Sigmoid colon (tissue), 7 donors: ENCODE data around the gene WNT7A. TPM values are rescaled to one million over a fixed set of nuclear protein-coding genes. Genes with fewer than 3 reads are reported as not detected.

Experiments
- DNase-seq: peaks from one replicate; pipeline ENCODE4 v3.0.0-alpha.2; 2019
- H3K27ac ChIP-seq, 4 donors: fragments of 200-600 bp; sonication (generic); one replicate each; pipeline ENCODE4 v1.5.1; 2016 to 2019; ENCODE audit warnings: mild to moderate bottlenecking in 1 of 4
- H3K27me3 ChIP-seq, 3 donors: fragments of 200-600 bp; sonication (generic); one replicate each; pipeline ENCODE4 v1.5.1; 2019; ENCODE audit warnings: mild to moderate bottlenecking in 1 of 3
- H3K36me3 ChIP-seq, 4 donors: fragments of 200-600 bp; sonication (generic); one replicate each; pipeline ENCODE4 v1.5.1; 2016 to 2019
- H3K4me1 ChIP-seq, 4 donors: fragments of 200-600 bp; sonication (generic); one replicate each; pipeline ENCODE4 v1.5.1; 2017 to 2019
- H3K4me3 ChIP-seq, 4 donors: fragments of 200-600 bp; sonication (generic); one replicate each; pipeline ENCODE4 v1.5.1; 2017 to 2019; ENCODE audit warnings: mild to moderate bottlenecking in 2 of 4, moderate library complexity in 1 of 4
- H3K9me3 ChIP-seq, 4 donors: fragments of 200-600 bp in 3 of 4; sonication (generic) in 3 of 4; one replicate each; pipeline versions ENCODE4 v1.5.1 to v1.6.1; 2013 to 2019
- CTCF ChIP-seq, 4 experiments: fragments of 450-650 bp in 3 of 4; fragments of 200-600 bp in 1 of 4; IDR thresholded peaks; one replicate each; pipeline ENCODE4 v1.5.1; 2016 to 2019; ENCODE audit warnings: antibody characterized with exemption in 4 of 4, mild to moderate bottlenecking in 3 of 4, moderate library complexity in 2 of 4
- EP300 ChIP-seq, 4 donors: sonication (generic); formaldehyde crosslinking; IDR thresholded peaks; one replicate each; pipeline ENCODE4 v1.6.1; 2017; ENCODE audit warnings: antibody characterized with exemption in 4 of 4
- POLR2A ChIP-seq, 2 donors: fragments of 450-650 bp; IDR thresholded peaks; one replicate each; pipeline ENCODE4 v1.6.1; 2016; ENCODE audit warnings: antibody characterized with exemption in 2 of 2, mild to moderate bottlenecking in 2 of 2, moderate library complexity in 2 of 2
- POLR2AphosphoS5 ChIP-seq, 4 donors: sonication (generic); formaldehyde crosslinking; IDR thresholded peaks; one replicate each; pipeline ENCODE4 v1.6.1; 2017; ENCODE audit warnings: antibody characterized with exemption in 4 of 4
- WGBS, 2 donors: extraction: QIAGEN DNeasy Blood & Tissue Kit; methylation state at CpG; one replicate each; pipeline ENCODE4 v1.1.7; 2013; 5-methylcytosine and 5-hydroxymethylcytosine counted together
- intact Hi-C: fragments of 100-400 bp; cut with DNase I; formaldehyde crosslinking; loops from one replicate; pipeline ENCODE4 v1.15.1; 2023
- polyA plus RNA-seq, 3 donors: library from polyadenylated mRNA; stranded (reverse); fragments of 200-250 nt; gene quantifications; one replicate each; pipeline ENCODE4 v1.2.3, GENCODE V29; 2013
- total RNA-seq, 4 donors: library from RNA; depleted of rRNA; stranded (reverse); fragments of >200 nt; gene quantifications; one replicate each; pipeline ENCODE4 v1.1.0, GENCODE V29; 2016
- donor health status: healthy with polysubstance abuse.
- donor health status: Bipolar disorder and iron deficiency.
- donor health status: healthy.

WNT7A gene
- total and polyA plus RNA-seq, 7 donors, result 0.03 TPM; not detected in 6

- intact Hi-C loops, result no loop called here
- H3K27me3 ChIP-seq, result peaks cover 0 to 28% (median 5%) of the 10 kb centered on the region in 3 donors
- no peak overlapping the region for H3K27ac ChIP-seq
- H3K4me1 ChIP-seq, result no peaks in the 10 kb centered on the region
- no peak for DNase-seq
- H3K36me3 ChIP-seq, result no peaks in the 10 kb centered on the region
- no peaks in the 10 kb centered on the region for H3K9me3 ChIP-seq
- WGBS, 2 donors, result 79 to 87% methylated on average over 10 of the region's 10 CpGs
- no peak overlapping the region for H3K4me3 ChIP-seq
- no peak for TF ChIP-seq EP300 (IDR thresholded peaks at IDR 0.05)
- TF ChIP-seq POLR2A (IDR thresholded peaks at IDR 0.05), result no peak
- no peak for TF ChIP-seq POLR2AphosphoS5 (IDR thresholded peaks at IDR 0.05)
Measured at GRCh38 chr3:13786811-13787210, 93.1 kb downstream of the WNT7A start.

GRCh38 chr3:13785853-13786436 is 93.9 kb downstream of the WNT7A start:
- Histone ChIP-seq H3K27ac (no peak overlapping the region), H3K9me3 (no peaks in the 10 kb centered on the region), H3K4me3 (no peak overlapping the region), H3K27me3 (peaks cover 0 to 36% (median 6%) of the 10 kb centered on the region in 3 donors), H3K36me3 (no peaks in the 10 kb centered on the region), H3K4me1 (no peaks in the 10 kb centered on the region)
- intact Hi-C loops, result no loop called here
- WGBS, 2 donors, result 79 to 86% methylated on average over 13 of the region's 13 CpGs
- DNase-seq, result no peak
- no peak for TF ChIP-seq POLR2AphosphoS5 (IDR thresholded peaks at IDR 0.05)
- no peak for TF ChIP-seq CTCF (IDR thresholded peaks at IDR 0.05)
- TF ChIP-seq EP300 (IDR thresholded peaks at IDR 0.05), result no peak
- no peak for TF ChIP-seq POLR2A (IDR thresholded peaks at IDR 0.05)

DNA sequence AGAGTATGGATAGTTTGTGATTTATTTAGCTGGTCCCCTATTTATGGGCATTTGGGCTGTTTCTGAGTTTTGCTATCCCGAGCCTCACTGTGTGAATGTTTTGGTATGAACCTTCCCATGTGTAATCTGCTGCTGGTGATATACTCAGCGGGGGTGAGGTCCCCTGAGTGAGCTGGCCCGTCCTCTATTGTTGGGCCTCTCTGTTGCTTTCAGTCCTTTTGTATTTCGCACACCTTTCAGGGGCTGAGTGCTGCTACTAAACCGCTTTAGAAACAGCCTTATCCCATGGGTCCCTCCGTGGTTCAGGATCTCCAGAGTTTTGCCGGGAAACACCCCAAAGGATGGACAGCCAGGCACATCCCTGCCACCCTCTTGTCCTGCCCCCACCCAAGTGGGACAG is 94.5 kb downstream of the WNT7A start:
- WGBS, 2 donors, result 74 to 83% methylated on average over 7 of the region's 7 CpGs
- intact Hi-C loops, result no loop called here
- no peak overlapping the region for H3K27ac ChIP-seq
- TF ChIP-seq POLR2AphosphoS5 (IDR thresholded peaks at IDR 0.05), result no peak
- TF ChIP-seq CTCF (IDR thresholded peaks at IDR 0.05), result no peak
- no peak for TF ChIP-seq POLR2A (IDR thresholded peaks at IDR 0.05)
- no peak for TF ChIP-seq EP300 (IDR thresholded peaks at IDR 0.05)
- DNase-seq, result no peak
- H3K36me3 ChIP-seq, result no peaks in the 10 kb centered on the region
- H3K27me3 ChIP-seq, result peaks cover 0 to 38% (median 12%) of the 10 kb centered on the region in 3 donors
- H3K4me1 ChIP-seq, result no peaks in the 10 kb centered on the region
- H3K9me3 ChIP-seq, result no peaks in the 10 kb centered on the region
- H3K4me3 ChIP-seq, result no peak overlapping the region

- Histone ChIP-seq H3K4me1 (no peaks in the 10 kb centered on the region), H3K36me3 (no peaks in the 10 kb centered on the region), H3K27ac (no peak overlapping the region), H3K9me3 (no peaks in the 10 kb centered on the region), H3K27me3 (peaks cover 0 to 36% (median 13%) of the 10 kb centered on the region in 3 donors), H3K4me3 (no peak overlapping the region)
- no peak for TF ChIP-seq POLR2A (IDR thresholded peaks at IDR 0.05)
- no peak for TF ChIP-seq POLR2AphosphoS5 (IDR thresholded peaks at IDR 0.05)
- TF ChIP-seq CTCF (IDR thresholded peaks at IDR 0.05), result no peak
- no peak for TF ChIP-seq EP300 (IDR thresholded peaks at IDR 0.05)
- no peak for DNase-seq
- WGBS, 2 donors, result 54 to 76% methylated on average over 8 of the region's 8 CpGs
- intact Hi-C loops, result no loop called here
Measured at GRCh38 chr3:13783476-13783875, 96.4 kb downstream of the WNT7A start.

- Histone ChIP-seq H3K4me3 (no peak overlapping the region), H3K4me1 (no peaks in the 10 kb centered on the region), H3K9me3 (no peaks in the 10 kb centered on the region), H3K27me3 (peaks cover 0 to 27% (median 8%) of the 10 kb centered on the region in 3 donors), H3K27ac (no peak overlapping the region), H3K36me3 (no peaks in the 10 kb centered on the region)
- no peak for DNase-seq
- WGBS, 2 donors, result 35 to 54% methylated on average over 11 of the region's 11 CpGs
- TF ChIP-seq CTCF (IDR thresholded peaks at IDR 0.05), result no peak
- no peak for TF ChIP-seq POLR2AphosphoS5 (IDR thresholded peaks at IDR 0.05)
- TF ChIP-seq POLR2A (IDR thresholded peaks at IDR 0.05), result no peak
- TF ChIP-seq EP300 (IDR thresholded peaks at IDR 0.05), result no peak
- intact Hi-C loops, result no loop called here
Measured at GRCh38 chr3:13782501-13782900, 97.4 kb downstream of the WNT7A start.
